SH-SY5Y (cell line): ENCODE data around the gene CABLES1.

ENCODE experiments used
- GATA2 ChIP-seq: IDR thresholded peaks from 2 replicates; pipeline ENCODE4 v1.6.1; 2011; ENCODE audit warnings: mild to moderate bottlenecking, low read depth, low read length
- GATA3 ChIP-seq: IDR thresholded peaks from 2 replicates; pipeline ENCODE4 v1.6.1; 2011; ENCODE audit warnings: low read depth, mild to moderate bottlenecking, low read length, moderate library complexity

CABLES1 gene

GRCh38 chr18:23225503-23225902 is 90.2 kb downstream of the CABLES1 start:
- TF ChIP-seq GATA3 (no peak), GATA2 (no peak)

GRCh38 chr18:23226391-23226790 is 91.1 kb downstream of the CABLES1 start:
- TF ChIP-seq GATA3: no peak
- TF ChIP-seq GATA2: no peak

- no peak for TF ChIP-seq GATA2
- TF ChIP-seq GATA3: no peak
Measured at GRCh38 chr18:23226930-23227725, 91.8 kb downstream of the CABLES1 start.

- TF ChIP-seq GATA2: no peak
- no peak for TF ChIP-seq GATA3
Measured at GRCh38 chr18:23227726-23228070, 92.4 kb downstream of the CABLES1 start.

GRCh38 chr18:23228102-23229061 is 93.1 kb downstream of the CABLES1 start:
- TF ChIP-seq GATA3 (peak; percentile 56), GATA2 (peak; percentile 89)

GRCh38 chr18:23229472-23229871 is 94.2 kb downstream of the CABLES1 start:
- TF ChIP-seq GATA3: no peak
- no peak for TF ChIP-seq GATA2

- no peak for TF ChIP-seq GATA2
Measured at GRCh38 chr18:23230686-23231085, 95.4 kb downstream of the CABLES1 start.

- TF ChIP-seq GATA2: no peak
- TF ChIP-seq GATA3: no peak
Measured at GRCh38 chr18:23231340-23232021, 96.2 kb downstream of the CABLES1 start.

GRCh38 chr18:23232331-23232730 is 97.0 kb downstream of the CABLES1 start:
- TF ChIP-seq GATA3 (no peak), GATA2 (no peak)

GRCh38 chr18:23234619-23235018 is 99.3 kb downstream of the CABLES1 start:
- TF ChIP-seq GATA2 (no peak), GATA3 (no peak)

GRCh38 chr18:23235336-23235735 is 100.1 kb downstream of the CABLES1 start:
- TF ChIP-seq GATA3 (no peak), GATA2 (no peak)

- TF ChIP-seq GATA3 (no peak), GATA2 (no peak)
Measured at GRCh38 chr18:23235860-23236259, 100.6 kb downstream of the CABLES1 start.

GRCh38 chr18:23236876-23237468 is 101.7 kb downstream of the CABLES1 start:
- TF ChIP-seq GATA3: no peak
- TF ChIP-seq GATA2: no peak
